ENCODE measurements around the gene SSH3.

GRCh38 chr11:67349928-67350465 lies 46.7 kb downstream of the SSH3 start:
- TF ChIP-seq ZC3H10 (CRISPR knock-in tag; IDR thresholded peaks at IDR 0.05) = no peak
- no peak for TF ChIP-seq CSRNP3 (CRISPR knock-in tag; IDR thresholded peaks at IDR 0.05)
- no peak for TF ChIP-seq PATZ1 (CRISPR knock-in tag; IDR thresholded peaks at IDR 0.05; ENCODE audit: borderline replicate concordance)
- TF ChIP-seq ZNF70 (CRISPR knock-in tag; IDR thresholded peaks at IDR 0.05) = no peak
- TF ChIP-seq ZFP30 (CRISPR knock-in tag; IDR thresholded peaks at IDR 0.05) = no peak
- no peak for TF ChIP-seq RARB (CRISPR knock-in tag; IDR thresholded peaks at IDR 0.05)
- no peak for TF ChIP-seq GLIS3 (CRISPR knock-in tag; IDR thresholded peaks at IDR 0.05)
- no peak for TF ChIP-seq ZNF8 (CRISPR knock-in tag; IDR thresholded peaks at IDR 0.05)
- TF ChIP-seq CSDC2 (CRISPR knock-in tag; IDR thresholded peaks at IDR 0.05) = no peak
- no peak for TF ChIP-seq TOX (CRISPR knock-in tag; IDR thresholded peaks at IDR 0.05; ENCODE audit: borderline replicate concordance)
- TF ChIP-seq ZFP3 (CRISPR knock-in tag; IDR thresholded peaks at IDR 0.05) = no peak
